Fibroblast of villous mesenchyme (primary cell): ENCODE results near the gene TMEM121B. TPM values are rescaled to one million over a fixed set of nuclear protein-coding genes. Genes with fewer than 3 reads are reported as not detected.

ENCODE experiments used
- DNase-seq: peaks from one replicate; pipeline ENCODE4 v3.0.0-alpha.2; 2010; ENCODE audit warnings: low read depth
- H3K4me3 ChIP-seq: 2 replicates; pipeline ENCODE4 v1.5.1; 2011; ENCODE audit warnings: low read depth, mild to moderate bottlenecking, low read length
- total RNA-seq: library from RNA; depleted of rRNA; stranded (reverse); fragments of >200 nt; gene quantifications from 2 replicates; pipeline ENCODE4 v1.2.3, GENCODE V29; 2012
- TF ChIP-seq, protein P1 (sequence below): IDR thresholded peaks from 2 replicates; pipeline ENCODE4 v1.5.1; 2012; ENCODE audit warnings: low read depth, mild to moderate bottlenecking, low read length; ENCODE audit not compliant: insufficient read depth

TMEM121B gene
- total RNA-seq, 1 donor, result under 0.01 TPM

DNA sequence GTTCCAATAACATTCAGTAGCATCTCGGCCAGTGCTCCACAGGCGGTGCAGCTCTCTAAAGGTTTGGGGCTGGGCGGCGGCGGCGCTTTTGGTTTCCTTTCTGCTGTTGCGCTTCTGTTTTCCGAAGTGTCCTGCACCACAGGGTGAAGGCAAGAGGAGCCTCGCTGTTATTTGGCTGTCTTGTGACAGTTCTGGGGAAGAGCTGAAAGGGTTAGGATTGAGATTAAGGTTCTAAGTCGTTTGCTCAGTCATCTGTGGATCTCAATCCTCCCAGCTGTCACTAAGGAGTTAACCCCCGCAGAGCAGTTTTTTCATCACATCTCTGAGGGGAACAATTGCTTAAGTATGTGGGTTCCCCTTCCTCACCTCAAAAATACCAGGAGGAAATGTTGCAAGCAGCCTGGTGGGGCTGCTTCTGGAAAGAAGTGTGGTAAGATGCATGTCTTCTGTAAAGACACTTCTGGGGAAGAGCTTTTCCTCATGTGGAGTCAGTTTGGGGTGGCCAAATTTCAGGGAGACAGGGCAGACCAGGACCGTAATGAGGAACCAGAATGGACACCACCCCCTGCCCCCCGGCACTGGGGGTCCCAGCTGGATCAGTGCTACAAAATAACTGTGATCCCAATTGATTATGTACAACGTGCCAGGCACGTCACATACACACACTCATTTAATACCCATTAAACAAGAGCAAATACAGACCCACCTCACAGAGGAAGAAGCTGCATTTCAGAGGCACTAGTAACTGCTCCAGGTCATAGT, 14.2 kb downstream of the TMEM121B start:
- TF ChIP-seq, protein P1, sequence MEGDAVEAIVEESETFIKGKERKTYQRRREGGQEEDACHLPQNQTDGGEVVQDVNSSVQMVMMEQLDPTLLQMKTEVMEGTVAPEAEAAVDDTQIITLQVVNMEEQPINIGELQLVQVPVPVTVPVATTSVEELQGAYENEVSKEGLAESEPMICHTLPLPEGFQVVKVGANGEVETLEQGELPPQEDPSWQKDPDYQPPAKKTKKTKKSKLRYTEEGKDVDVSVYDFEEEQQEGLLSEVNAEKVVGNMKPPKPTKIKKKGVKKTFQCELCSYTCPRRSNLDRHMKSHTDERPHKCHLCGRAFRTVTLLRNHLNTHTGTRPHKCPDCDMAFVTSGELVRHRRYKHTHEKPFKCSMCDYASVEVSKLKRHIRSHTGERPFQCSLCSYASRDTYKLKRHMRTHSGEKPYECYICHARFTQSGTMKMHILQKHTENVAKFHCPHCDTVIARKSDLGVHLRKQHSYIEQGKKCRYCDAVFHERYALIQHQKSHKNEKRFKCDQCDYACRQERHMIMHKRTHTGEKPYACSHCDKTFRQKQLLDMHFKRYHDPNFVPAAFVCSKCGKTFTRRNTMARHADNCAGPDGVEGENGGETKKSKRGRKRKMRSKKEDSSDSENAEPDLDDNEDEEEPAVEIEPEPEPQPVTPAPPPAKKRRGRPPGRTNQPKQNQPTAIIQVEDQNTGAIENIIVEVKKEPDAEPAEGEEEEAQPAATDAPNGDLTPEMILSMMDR, result no peak
- no peak for DNase-seq
- no peak overlapping the region for H3K4me3 ChIP-seq

DNA sequence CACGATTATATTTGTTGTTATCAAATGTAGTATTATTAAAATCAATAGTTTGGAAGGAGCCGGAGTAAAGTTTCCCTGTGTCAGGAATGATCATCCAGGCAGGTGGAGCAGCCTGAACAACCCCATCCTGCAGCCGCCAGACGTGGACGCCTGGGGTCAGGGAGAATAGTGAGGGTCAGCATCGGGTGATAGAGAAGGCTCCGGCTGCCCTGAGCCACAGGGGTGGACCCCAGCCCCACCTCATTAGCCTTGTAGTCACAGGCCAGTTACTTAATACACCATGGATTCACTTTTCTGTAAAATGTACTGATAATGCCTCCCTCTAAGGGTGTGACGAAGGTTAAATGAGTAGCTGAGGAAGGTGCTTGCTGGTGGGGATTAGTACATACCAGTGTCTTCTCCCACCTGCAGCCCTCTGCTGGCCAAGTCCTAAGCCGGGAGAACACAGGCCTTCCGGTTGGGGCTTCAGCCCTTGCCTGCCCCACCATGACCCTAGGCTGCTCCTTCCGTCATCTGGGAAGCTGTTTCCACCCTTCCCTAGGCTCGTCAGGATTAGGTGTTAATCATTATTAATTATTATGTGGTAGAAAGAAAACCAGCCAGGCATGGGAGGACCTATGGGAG, 14.9 kb downstream of the TMEM121B start:
- TF ChIP-seq, protein P1, result no peak

DNA sequence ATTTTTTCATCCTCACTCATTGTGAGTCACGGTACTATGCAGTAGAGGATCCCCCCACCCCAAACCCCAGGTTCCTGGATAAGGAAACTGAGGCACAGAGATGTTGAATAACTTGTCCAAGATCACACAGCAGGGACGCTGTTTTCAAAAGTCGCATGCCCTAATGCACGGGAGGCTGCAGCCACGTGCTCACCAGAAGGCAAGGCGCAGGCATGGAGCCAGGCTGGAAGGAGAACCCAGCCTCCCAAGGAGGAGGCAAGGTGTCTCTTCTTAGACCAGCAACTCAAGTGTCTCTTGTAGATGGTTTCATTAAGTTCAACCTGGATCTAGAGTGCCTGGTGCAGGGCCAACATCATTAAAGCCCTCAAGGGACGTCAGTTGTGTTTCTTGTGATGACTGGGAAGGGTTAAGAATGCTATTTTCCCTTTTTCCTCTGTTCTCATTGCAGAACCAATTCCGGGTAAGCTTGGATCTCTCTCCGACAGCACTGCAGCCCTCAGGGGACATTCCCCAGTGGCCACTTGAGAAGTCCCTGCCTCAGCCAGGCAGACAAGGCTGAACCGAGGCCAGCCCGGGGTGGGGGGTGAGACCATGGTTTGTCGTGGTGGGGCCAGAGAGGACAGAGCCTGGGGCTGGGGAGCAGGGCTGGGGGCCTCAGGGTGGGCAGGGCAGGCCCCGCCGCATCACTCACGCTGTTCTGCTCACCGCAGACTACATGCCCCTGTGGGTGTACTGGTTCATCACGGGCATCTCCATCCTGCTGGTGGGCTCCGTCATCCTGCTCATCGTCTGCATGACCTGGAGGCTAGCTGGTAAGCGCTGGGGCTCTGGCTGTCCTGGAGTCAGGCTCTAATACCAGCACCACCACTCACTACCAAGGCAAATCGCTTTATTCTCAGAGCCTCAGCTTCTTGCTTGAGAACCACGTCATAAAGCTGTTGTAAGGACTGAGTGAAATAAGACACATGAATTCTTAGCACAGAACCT, 15.7 kb downstream of the TMEM121B start:
- DNase-seq, result no peak
- TF ChIP-seq, protein P1, result no peak
- H3K4me3 ChIP-seq, result no peak overlapping the region

More for the DNA sequence above, 14.9 kb downstream of the TMEM121B start:
- no peak overlapping the region for H3K4me3 ChIP-seq
- no peak for DNase-seq

DNA sequence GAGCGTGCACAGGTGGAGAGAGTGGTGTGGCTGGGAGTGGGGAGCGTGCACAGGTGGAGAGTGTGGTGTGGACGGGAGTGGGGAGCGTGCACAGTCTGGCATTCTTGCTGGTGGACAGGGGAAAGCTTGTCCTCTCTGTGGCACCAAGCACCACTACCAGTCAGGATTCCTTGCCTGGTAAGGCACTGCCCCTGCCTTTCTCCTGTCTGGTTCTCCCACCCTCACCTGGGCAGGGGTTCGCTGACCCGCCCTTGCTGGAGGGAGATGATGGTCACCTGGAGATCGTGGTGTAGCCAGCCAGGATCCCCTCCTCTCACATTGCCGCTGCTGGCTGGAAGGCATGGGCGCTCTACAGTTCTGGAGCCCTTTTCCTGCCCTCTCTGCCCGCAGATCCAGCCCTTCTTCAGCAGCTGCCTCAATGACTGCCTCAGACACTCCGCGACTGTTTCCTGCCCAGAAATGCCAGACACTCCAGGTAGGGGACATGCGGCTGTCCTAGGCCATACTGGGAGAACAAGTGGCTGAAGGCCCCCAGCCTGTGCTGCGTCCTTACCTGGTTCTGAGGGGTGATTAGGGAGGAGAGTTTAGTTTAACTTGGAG, 16.7 kb downstream of the TMEM121B start:
- H3K4me3 ChIP-seq, result no peak overlapping the region
- DNase-seq, result no peak
- TF ChIP-seq, protein P1, result no peak

DNA sequence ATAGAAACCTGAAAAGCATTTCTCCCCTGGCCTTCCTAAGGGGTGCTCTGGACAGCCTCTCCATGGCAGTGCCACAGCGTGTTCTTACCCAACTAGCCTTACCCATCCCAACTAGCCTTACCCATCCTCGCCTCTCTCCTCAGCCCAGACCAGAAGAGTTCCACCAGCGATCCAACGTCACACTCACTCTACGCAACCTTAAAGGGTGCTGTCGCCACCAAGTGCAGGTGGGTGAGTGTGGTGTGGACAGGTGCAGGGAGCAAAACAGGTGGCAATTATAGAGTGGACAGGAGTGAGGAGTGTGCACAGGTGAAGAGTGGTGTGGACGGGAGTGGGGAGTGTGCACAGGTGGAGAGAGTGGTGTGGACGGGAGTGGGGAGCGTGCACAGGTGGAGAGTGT, 17.8 kb downstream of the TMEM121B start:
- DNase-seq, result no peak
- no peak overlapping the region for H3K4me3 ChIP-seq
- TF ChIP-seq, protein P1, result no peak

DNA sequence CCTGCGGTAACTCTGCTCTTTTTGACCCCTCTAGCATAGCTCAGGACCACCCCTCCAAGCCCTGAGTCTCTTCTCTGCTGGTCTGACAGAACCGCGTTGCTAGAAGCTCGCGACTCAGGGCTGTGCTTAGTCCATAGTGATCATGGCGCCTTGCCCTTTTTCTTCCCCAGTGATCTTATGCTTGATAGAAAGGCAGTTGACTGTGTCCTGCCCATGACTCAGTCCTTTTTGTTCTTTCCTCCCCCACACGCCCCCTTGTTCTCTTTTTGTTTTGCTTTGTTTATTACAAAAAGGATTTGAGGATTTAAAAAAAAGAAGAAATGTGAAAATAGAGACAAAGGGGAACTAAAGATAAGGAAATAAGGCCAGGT, 18.9 kb downstream of the TMEM121B start:
- TF ChIP-seq, protein P1, result no peak
- no peak for DNase-seq
- no peak overlapping the region for H3K4me3 ChIP-seq
